Ectodermal cell (in vitro differentiated cells): ENCODE data around the gene RPS24.
"Not testable (repeated sequence)": the region's sequence is repeated elsewhere in the genome, so short reads cannot be mapped to it uniquely, and the experiment has no call there.

Experiments
- H3K27ac ChIP-seq: 2 replicates; pipeline ENCODE4 v1.7.0; 2013; ENCODE audit warnings: mild to moderate bottlenecking, low read depth, low read length; ENCODE audit not compliant: insufficient read depth, poor library complexity, severe bottlenecking
- H3K27me3 ChIP-seq: 2 replicates; pipeline ENCODE4 v1.7.0; 2013; ENCODE audit warnings: mild to moderate bottlenecking, low read length; ENCODE audit not compliant: insufficient read depth, control insufficient read depth, poor library complexity, severe bottlenecking
- H3K36me3 ChIP-seq: one replicate; pipeline ENCODE4 v1.7.0; 2013; ENCODE audit warnings: low read length; ENCODE audit not compliant: control insufficient read depth, insufficient read depth
- H3K4me1 ChIP-seq: one replicate; pipeline ENCODE4 v1.7.0; 2013; ENCODE audit warnings: low read length; ENCODE audit not compliant: control insufficient read depth, insufficient read depth
- H3K4me3 ChIP-seq: 2 replicates; pipeline ENCODE4 v1.7.0; 2013; ENCODE audit warnings: low read depth, low read length, control low read depth; ENCODE audit not compliant: insufficient read depth
- H3K9me3 ChIP-seq: 2 replicates; pipeline ENCODE4 v1.7.0; 2013; ENCODE audit warnings: mild to moderate bottlenecking, low read length, moderate library complexity; ENCODE audit not compliant: control insufficient read depth
- WGBS, 2 experiments: methylation state at CpG; one replicate each; pipeline ENCODE4 v1.1.7; 2013; ENCODE audit warnings: missing lambda C conversion rate in 2 of 2; 5-methylcytosine and 5-hydroxymethylcytosine counted together

Gene RPS24

GRCh38 chr10:78047314-78047891, 13.7 kb downstream of the RPS24 start:
- no peaks in the 10 kb centered on the region for H3K9me3 ChIP-seq
- H3K4me1 ChIP-seq, result peaks cover 8% of the 10 kb centered on the region
- WGBS, 2 experiments, result 38 to 40% methylated on average over 13 of the region's 13 CpGs
- H3K4me3 ChIP-seq, result no peak overlapping the region
- H3K27ac ChIP-seq, result no peak overlapping the region
- no peaks in the 10 kb centered on the region for H3K27me3 ChIP-seq
- no peaks in the 10 kb centered on the region for H3K36me3 ChIP-seq

- Histone ChIP-seq H3K27ac (no peak overlapping the region), H3K4me3 (no peak overlapping the region), H3K4me1 (peaks cover 8% of the 10 kb centered on the region), H3K36me3 (no peaks in the 10 kb centered on the region), H3K9me3 (no peaks in the 10 kb centered on the region), H3K27me3 (no peaks in the 10 kb centered on the region)
- WGBS, 2 experiments, result 84 to 91% methylated on average over 1 of the region's 1 CpG
These were observed 16.2 kb downstream of the RPS24 start for GRCh38 chr10:78049851-78050250.

GRCh38 chr10:78053211-78053868, 19.7 kb downstream of the RPS24 start:
- WGBS, 2 experiments, result 88 to 92% methylated on average over 6 to 7 of the region's 7 CpGs
- no peaks in the 10 kb centered on the region for H3K9me3 ChIP-seq
- H3K4me3 ChIP-seq, result no peak overlapping the region
- H3K27ac ChIP-seq, result no peak overlapping the region
- H3K4me1 ChIP-seq, result no peaks in the 10 kb centered on the region
- no peaks in the 10 kb centered on the region for H3K27me3 ChIP-seq
- no peaks in the 10 kb centered on the region for H3K36me3 ChIP-seq

GRCh38 chr10:78058562-78058961, 24.9 kb downstream of the RPS24 start:
- H3K4me3 ChIP-seq, result no peak overlapping the region
- H3K27ac ChIP-seq, result no peak overlapping the region
- H3K27me3 ChIP-seq, result no peaks in the 10 kb centered on the region
- no peaks in the 10 kb centered on the region for H3K4me1 ChIP-seq
- H3K9me3 ChIP-seq, result no peaks in the 10 kb centered on the region
- WGBS, 2 experiments, result 81 to 88% methylated on average over 5 of the region's 5 CpGs
- H3K36me3 ChIP-seq, result no peaks in the 10 kb centered on the region

- Histone ChIP-seq H3K9me3 (no peaks in the 10 kb centered on the region), H3K4me1 (no peaks in the 10 kb centered on the region), H3K27me3 (no peaks in the 10 kb centered on the region), H3K4me3 (no peak overlapping the region), H3K27ac (no peak overlapping the region), H3K36me3 (no peaks in the 10 kb centered on the region)
- 89 to 94% methylated on average over 12 of the region's 12 CpGs for WGBS, 2 experiments
These were observed 26.4 kb downstream of the RPS24 start for GRCh38 chr10:78059906-78060702.

- H3K4me1 ChIP-seq, result no peaks in the 10 kb centered on the region
- 93 to 94% methylated on average over 3 of the region's 5 CpGs for whole genome bisulfite sequencing, 2 experiments
- H3K36me3 ChIP-seq, result no peaks in the 10 kb centered on the region
- no peaks in the 10 kb centered on the region for H3K9me3 ChIP-seq
- no peaks in the 10 kb centered on the region for H3K27me3 ChIP-seq
- no peak overlapping the region for H3K27ac ChIP-seq
- H3K4me3 ChIP-seq, result no peak overlapping the region
These were observed 28.6 kb downstream of the RPS24 start for GRCh38 chr10:78062296-78062695.

- no peaks in the 10 kb centered on the region for H3K36me3 ChIP-seq
- WGBS, 2 experiments, result 97 to 98% methylated on average over 2 of the region's 2 CpGs
- H3K9me3 ChIP-seq, result no peaks in the 10 kb centered on the region
- no peak overlapping the region for H3K27ac ChIP-seq
- H3K4me1 ChIP-seq, result no peaks in the 10 kb centered on the region
- no peak overlapping the region for H3K4me3 ChIP-seq
- no peaks in the 10 kb centered on the region for H3K27me3 ChIP-seq
These were observed 29.6 kb downstream of the RPS24 start for GRCh38 chr10:78063236-78063635.

- WGBS, 2 experiments, result no CpG with 5 or more reads among the region's 2 CpGs
- H3K27ac ChIP-seq, result not testable (repeated sequence)
These were observed 31.3 kb downstream of the RPS24 start for GRCh38 chr10:78064919-78065318.

GRCh38 chr10:78065611-78066010, 31.9 kb downstream of the RPS24 start:
- Histone ChIP-seq H3K9me3 (no peaks in the 10 kb centered on the region), H3K4me3 (no peak overlapping the region), H3K4me1 (no peaks in the 10 kb centered on the region), H3K27ac (no peak overlapping the region), H3K27me3 (no peaks in the 10 kb centered on the region), H3K36me3 (no peaks in the 10 kb centered on the region)
- 76 to 82% methylated on average over 2 of the region's 2 CpGs for WGBS, 2 experiments

More at GRCh38 chr10:78064919-78065318, 31.3 kb downstream of the RPS24 start:
- H3K4me1 ChIP-seq, H3K9me3 ChIP-seq, H3K36me3 ChIP-seq, H3K4me3 ChIP-seq, H3K27me3 ChIP-seq: not testable (repeated sequence)

- no peak overlapping the region for H3K27ac ChIP-seq
- H3K4me1 ChIP-seq, result no peaks in the 10 kb centered on the region
- H3K36me3 ChIP-seq, result no peaks in the 10 kb centered on the region
- 79 to 86% methylated on average over 5 of the region's 5 CpGs for WGBS, 2 experiments
- H3K9me3 ChIP-seq, result no peaks in the 10 kb centered on the region
- no peak overlapping the region for H3K4me3 ChIP-seq
- no peaks in the 10 kb centered on the region for H3K27me3 ChIP-seq
These were observed 32.3 kb downstream of the RPS24 start for GRCh38 chr10:78066012-78066411.
